ENCODE data around the gene USP17L20.
"Not testable (repeated sequence)": the region's sequence is repeated elsewhere in the genome, so short reads cannot be mapped to it uniquely, and the experiment has no call there.

USP17L20 gene

DNA sequence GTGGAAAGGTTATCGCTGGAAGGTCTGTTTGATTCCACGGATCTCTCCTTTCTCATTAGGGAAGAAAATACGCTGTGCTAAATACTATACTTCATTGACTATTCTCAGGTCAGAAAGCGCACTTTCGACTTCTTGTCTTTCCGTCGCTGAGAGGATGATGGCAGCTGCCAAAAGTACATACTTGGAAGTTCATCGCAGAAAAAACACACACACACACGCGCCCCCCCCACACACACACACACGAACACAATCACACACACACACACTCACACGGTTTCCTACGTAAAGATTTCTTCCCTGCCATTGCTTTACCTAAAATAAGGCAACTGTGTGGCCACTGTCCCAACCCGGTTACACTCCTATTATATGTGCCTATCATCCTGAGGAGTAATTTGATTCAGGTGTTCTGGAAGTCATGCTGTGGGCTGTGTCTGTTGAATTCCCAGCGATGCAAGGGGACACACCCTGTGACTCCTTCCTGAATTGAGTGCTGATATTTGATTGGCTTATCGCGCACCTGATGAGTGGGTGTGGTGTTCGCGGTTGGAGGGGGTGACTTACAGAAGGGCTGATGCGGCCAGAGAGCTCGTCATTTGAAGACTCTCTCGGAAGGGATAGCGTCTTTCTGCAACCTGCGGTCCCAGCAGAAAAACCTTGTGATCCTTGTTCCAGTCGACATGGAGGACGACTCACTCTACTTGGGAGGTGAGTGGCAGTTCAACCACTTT lies 9.8 kb upstream of the USP17L20 start, which contains the start of gene USP17L18:
Gene USP17L18 (plus strand): TSS at position 678 of the 728 bp plus-strand sequence. CDS start 0 bp downstream, at position 678.
- not testable (repeated sequence) for TF ChIP-seq CREB1 (IDR thresholded peaks at IDR 0.05; ENCODE audit: low read depth); EGR1 (IDR thresholded peaks at IDR 0.05); USF1 (IDR thresholded peaks at IDR 0.05)

DNA sequence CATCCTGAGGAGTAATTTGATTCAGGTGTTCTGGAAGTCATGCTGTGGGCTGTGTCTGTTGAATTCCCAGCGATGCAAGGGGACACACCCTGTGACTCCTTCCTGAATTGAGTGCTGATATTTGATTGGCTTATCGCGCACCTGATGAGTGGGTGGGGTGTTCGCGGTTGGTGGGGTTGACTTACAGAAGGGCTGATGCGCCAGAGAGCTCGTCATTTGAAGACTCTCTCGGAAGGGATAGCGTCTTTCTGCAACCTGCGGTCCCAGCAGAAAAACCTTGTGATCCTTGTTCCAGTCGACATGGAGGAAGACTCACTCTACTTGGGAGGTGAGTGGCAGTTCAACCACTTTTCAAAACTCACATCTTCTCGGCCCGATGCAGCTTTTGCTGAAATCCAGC lies 4.8 kb upstream of the USP17L20 start, which contains the start of gene USP17L19:
Gene USP17L19 (plus strand): TSS at position 301 of the 400 bp plus-strand sequence. CDS start 0 bp downstream, at position 301.
- TF ChIP-seq, protein P1, sequence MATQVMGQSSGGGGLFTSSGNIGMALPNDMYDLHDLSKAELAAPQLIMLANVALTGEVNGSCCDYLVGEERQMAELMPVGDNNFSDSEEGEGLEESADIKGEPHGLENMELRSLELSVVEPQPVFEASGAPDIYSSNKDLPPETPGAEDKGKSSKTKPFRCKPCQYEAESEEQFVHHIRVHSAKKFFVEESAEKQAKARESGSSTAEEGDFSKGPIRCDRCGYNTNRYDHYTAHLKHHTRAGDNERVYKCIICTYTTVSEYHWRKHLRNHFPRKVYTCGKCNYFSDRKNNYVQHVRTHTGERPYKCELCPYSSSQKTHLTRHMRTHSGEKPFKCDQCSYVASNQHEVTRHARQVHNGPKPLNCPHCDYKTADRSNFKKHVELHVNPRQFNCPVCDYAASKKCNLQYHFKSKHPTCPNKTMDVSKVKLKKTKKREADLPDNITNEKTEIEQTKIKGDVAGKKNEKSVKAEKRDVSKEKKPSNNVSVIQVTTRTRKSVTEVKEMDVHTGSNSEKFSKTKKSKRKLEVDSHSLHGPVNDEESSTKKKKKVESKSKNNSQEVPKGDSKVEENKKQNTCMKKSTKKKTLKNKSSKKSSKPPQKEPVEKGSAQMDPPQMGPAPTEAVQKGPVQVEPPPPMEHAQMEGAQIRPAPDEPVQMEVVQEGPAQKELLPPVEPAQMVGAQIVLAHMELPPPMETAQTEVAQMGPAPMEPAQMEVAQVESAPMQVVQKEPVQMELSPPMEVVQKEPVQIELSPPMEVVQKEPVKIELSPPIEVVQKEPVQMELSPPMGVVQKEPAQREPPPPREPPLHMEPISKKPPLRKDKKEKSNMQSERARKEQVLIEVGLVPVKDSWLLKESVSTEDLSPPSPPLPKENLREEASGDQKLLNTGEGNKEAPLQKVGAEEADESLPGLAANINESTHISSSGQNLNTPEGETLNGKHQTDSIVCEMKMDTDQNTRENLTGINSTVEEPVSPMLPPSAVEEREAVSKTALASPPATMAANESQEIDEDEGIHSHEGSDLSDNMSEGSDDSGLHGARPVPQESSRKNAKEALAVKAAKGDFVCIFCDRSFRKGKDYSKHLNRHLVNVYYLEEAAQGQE (IDR thresholded peaks at IDR 0.05; ENCODE audit: low read depth), result not testable (repeated sequence)
- not testable (repeated sequence) for TF ChIP-seq USF1 (IDR thresholded peaks at IDR 0.05); CREB1 (IDR thresholded peaks at IDR 0.05; ENCODE audit: low read depth)

GRCh38 chr4:9262572-9262971 lies 4.6 kb downstream of the USP17L20 start, which contains the start of gene USP17L21:
TSS of gene USP17L21 (plus strand) at chr4:9262872. CDS start at chr4:9262872, 0 bp downstream.
- TF ChIP-seq TCF12 (IDR thresholded peaks at IDR 0.05; ENCODE audit: low read depth); YY1 (IDR thresholded peaks at IDR 0.05; ENCODE audit: low read depth); EP300 (IDR thresholded peaks at IDR 0.05; ENCODE audit: borderline replicate concordance): not testable (repeated sequence)

- not testable (repeated sequence) for TF ChIP-seq USF1 (IDR thresholded peaks at IDR 0.05); NFIC (IDR thresholded peaks at IDR 0.05); ZBTB7A (IDR thresholded peaks at IDR 0.05; ENCODE audit: low read depth)
Observed at GRCh38 chr4:9267319-9267718, 9.4 kb downstream of the USP17L20 start, which contains the start of gene USP17L22. TSS of gene USP17L22 (plus strand) at chr4:9267619. CDS start at chr4:9267619, 0 bp downstream.

Measured in Ishikawa (cell line).